Right kidney (tissue), 9 donors: Measurements from ENCODE around the gene TMPRSS3.

Experiments used
- DNase-seq: peaks from one replicate; pipeline ENCODE4 v3.0.0-alpha.2; 2016
- long read RNA-seq, 8 donors: transcript quantifications; one replicate each; lab custom pipeline, GENCODE V29; 2026

The TMPRSS3 gene
- long read RNA-seq, donor 1 = 0 reads
- long read RNA-seq, donor 2 = 0 reads
- long read RNA-seq, donor 3 = 0 reads
- long read RNA-seq, donor 4 = 0 reads
- long read RNA-seq, donor 5 = 0 reads
- long read RNA-seq, donor 6, partial matches to known transcripts = 0 of 1 reads
- long read RNA-seq, donor 6, other reads (novel, unspliced or antisense) = 0 of 1 reads
- long read RNA-seq, donor 7, partial matches to known transcripts = 0 of 1 reads
- long read RNA-seq, donor 7, other reads (novel, unspliced or antisense) = 0 of 1 reads
- long read RNA-seq, donor 8 = 0 reads

GRCh38 chr21:42395905-42396651 lies at the start of gene TMPRSS3:
Gene TMPRSS3 (minus strand): TSS chr21:42396052. CDS start chr21:42395417, 635 bp downstream.
- DNase-seq = no peak

GRCh38 chr21:42445311-42445710 lies 49.5 kb upstream of the TMPRSS3 start:
- DNase-seq = no peak

DNA sequence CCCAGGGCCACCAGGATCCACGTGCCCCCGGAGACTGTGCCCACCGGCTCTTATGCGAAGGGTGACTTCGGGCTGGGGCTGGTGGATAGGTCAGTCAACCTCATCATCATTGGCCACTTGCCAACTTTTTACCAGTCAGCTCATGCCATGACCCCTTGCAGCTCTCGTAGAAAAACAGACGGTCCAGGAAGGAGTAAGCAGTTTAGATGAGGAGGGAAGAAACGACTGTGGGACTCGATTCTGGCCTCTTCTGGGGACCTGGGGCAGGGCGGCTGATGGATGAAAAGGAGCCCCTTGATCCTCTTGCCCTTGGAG lies 48.9 kb upstream of the TMPRSS3 start:
- DNase-seq = no peak

DNA sequence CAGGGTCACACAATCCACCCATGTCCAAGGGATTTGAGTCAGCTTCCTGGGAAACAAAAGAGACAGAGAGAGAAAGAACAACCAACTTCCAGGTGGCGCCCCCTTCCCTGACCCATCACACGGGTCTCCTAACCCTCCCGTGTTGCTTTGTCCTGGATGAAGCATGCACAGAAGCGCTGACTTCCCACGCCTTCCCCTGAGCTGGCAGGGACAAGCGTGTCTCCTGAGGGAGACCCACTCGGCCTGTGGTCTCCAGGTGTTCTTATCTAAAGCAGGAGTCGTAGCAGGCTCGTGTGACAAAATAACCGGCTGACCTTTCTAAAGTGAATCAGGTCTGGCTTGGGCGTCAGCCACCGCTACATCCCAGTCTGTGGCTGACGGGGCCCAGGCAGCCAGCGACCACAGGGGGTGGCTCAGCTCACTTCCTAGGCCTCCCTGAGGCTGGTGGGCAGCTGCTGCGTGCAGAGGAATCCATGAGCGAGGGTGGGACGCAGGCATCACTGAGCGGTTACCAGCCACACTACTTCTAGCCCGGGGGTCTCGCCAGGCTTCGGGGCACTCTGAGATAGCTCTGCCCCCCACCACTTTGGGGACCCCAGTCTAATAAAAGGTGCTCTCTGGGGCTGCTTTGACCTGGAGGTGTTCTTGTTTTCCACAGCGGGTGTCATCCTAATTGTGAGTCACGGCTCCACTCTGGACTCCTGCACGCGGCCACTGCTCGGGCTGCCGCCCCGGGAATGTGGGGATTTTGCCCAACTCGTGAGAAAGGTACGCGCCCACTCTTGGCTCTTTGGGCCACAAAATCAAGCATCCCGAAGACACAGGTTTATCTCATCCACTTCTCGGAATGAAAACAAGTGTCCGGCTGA lies 48.3 kb upstream of the TMPRSS3 start:
- DNase-seq = no peak

DNA sequence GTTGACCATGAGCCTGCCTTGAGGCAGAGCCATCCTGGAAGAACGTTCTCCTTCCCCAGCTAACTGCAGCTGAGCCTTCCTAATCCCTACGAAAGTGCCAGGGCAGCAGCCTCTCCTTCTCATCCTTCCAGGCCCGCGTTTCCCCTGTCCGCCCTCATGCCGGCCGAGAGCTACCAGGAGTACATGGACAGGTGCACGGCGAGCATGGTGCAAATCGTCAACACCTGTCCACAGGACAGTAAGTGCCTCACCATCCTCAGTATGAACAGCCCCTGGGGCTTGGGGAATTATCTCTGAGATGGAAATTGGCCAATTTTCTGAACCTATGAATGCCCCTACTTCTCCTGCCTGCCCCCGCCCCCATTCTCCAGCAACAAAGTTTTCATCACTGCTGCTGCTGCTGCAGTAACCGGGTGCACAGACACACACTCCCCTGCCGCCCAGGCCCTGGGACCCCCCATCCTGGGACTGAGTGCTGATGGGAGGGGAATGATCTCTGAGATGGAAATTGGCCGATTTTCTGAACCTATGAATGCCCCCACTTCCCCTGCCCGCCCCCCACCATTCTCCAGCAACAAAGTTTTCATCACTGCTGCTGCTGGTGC lies 47.4 kb upstream of the TMPRSS3 start:
- DNase-seq = no peak

GRCh38 chr21:42441963-42442362 lies 46.1 kb upstream of the TMPRSS3 start:
- no peak for DNase-seq

DNA sequence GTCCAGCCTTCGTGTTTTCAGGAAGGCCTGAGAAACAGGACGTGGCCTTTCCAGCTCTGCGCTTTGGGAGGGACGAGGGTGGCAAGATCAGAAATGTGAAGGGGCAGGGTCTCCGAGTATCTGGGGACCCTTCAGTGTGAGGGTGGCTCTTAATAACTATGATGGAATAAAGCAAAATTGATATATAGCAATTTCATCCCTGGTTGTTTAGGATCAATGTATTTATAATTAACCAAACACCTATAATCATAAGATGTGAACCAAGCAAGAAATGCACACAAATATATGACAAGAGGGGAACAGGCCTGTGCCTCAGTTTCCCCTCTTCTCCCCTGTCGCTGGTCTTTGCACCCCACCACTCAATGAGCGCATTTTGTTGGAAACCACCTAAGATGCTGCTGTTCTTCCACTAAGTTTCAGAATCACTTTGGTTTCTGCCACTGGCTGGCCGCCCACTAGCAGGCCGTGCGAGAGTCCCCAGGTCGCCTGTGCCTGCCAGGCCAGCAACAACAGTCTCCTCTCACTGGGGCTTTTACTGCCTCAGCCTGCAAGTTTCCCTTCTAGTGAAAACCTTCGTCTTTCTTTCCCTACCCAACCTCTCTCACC lies 44.4 kb upstream of the TMPRSS3 start:
- DNase-seq = no peak

DNA sequence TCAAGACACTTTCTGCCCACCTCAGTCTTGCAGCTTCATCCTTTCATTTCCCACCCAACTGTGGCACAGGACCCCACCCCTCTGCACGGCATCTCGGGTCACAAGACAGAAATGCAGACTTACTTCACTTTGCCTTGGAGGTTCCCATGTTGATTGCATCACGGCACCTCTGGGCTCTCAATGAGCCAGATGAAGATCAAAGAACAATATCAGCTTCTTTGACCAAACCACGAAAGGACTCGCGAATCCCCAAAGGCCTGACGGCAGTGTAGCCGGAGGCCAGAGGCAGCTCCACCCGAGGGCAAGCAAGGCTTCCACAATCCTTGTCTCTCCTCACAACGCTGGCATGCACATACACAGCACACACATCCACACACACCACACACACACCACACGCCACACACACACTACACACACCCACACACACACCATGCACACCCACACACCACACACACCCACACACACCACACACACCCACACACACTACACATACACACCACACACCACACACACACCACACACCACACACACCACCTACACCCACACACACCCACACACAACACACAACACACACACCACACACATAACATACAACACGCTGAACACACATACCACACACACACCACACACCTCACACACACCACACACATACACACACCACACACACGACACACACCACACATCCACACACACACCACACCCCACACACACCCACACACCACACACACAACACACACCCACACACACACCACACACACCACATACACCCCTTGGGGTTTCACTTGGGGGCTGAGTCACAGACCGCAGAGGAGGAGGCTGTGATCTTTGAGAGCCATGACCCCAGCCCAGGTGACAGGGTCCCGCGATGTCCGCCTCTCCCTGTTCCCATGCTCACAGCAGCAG lies 43.7 kb upstream of the TMPRSS3 start:
- DNase-seq = no peak

- DNase-seq = no peak
Observed at GRCh38 chr21:42438316-42439205, 42.7 kb upstream of the TMPRSS3 start.

GRCh38 chr21:42437786-42438185 lies 41.9 kb upstream of the TMPRSS3 start:
- DNase-seq = no peak

GRCh38 chr21:42436914-42437313 lies 41.1 kb upstream of the TMPRSS3 start:
- no peak for DNase-seq

- no peak for DNase-seq
Observed at GRCh38 chr21:42435833-42436232, 40.0 kb upstream of the TMPRSS3 start.

DNA sequence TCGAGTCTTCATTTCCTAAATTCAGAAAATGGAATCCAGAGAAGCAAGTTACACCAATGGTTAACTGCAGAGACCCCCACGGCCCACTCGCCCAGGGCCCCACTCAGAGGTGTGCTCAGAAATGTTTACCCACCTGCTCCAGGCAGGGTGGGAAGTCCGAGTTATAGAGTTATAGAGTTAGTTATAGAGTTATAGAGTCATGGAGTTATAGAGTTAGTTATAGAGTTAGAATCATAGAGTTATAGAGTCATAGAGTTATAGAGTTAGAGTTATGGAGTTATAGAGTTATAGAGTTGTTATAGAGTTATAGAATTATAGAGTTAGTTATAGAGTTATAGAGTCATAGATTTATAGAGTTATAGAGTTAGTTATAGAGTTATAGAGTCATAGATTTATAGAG lies 39.5 kb upstream of the TMPRSS3 start:
- DNase-seq = no peak

GRCh38 chr21:42434884-42435283 lies 39.0 kb upstream of the TMPRSS3 start:
- no peak for DNase-seq

DNA sequence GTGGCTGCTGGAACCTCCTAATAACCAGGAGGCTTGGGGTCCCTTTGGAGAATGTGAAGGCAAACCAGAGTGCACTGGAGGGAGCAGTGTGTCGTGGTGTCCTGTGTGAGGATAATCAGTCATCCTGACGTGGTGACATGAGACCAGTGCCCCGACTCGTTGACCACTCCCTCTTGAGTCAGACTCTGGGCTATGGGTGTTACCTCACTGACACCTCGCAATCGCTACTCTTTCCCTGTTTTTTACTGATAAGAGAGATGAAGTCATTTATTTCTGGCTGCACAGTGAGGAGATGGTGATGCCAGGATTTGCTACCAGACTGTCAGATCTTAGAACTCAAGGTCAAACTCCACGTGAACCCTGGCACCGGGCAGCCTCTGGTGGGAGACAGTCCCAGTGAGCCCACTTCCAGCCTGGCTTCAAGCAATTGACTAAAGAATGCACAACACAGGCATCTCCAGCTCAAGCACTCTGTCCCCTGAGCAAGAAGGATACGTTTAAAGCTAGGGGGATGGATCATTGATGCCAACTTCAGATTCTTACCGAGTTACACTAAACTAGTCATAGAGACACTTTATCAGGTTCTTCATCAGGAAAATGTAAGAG lies 38.2 kb upstream of the TMPRSS3 start:
- DNase-seq = no peak

DNA sequence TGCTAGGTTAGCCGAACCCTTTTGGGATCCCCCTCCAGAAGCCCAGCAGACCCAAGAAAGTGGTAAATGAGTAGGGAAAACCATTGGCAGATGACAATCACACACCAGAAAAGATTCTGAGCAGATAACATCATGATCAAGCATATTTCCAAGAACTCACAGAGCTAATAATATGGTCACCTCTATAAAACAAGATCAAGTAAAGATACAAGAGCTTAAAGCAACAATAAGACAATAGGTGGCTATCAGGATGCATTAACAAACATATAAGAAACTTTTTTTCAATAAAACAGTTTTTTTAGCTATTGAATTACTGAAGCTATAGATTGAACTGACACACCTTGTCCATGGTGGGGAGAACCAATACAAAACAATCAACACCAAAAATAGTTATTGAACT lies 36.8 kb upstream of the TMPRSS3 start:
- no peak for DNase-seq

- DNase-seq = no peak
Observed at GRCh38 chr21:42431196-42431595, 35.3 kb upstream of the TMPRSS3 start.

DNA sequence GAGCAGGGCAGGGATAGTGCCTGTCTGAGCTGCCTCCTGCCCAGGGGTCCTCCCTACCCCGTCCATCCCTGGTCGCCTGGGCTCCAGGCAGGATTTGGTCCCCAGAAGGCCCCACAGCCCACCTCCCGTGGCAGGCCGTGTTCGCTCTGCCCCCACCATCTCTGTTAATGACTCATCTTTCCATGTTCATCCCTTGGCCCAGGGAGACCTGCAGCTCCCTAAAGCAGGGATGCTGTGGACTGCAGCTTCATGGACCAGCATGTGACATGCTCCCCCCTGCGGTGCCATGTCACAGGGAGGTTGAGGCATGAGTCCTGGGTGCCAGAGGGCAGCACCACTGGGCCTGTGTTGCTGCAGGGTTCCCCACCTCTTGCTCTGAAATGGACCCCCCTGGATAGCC lies 34.7 kb upstream of the TMPRSS3 start:
- no peak for DNase-seq

DNA sequence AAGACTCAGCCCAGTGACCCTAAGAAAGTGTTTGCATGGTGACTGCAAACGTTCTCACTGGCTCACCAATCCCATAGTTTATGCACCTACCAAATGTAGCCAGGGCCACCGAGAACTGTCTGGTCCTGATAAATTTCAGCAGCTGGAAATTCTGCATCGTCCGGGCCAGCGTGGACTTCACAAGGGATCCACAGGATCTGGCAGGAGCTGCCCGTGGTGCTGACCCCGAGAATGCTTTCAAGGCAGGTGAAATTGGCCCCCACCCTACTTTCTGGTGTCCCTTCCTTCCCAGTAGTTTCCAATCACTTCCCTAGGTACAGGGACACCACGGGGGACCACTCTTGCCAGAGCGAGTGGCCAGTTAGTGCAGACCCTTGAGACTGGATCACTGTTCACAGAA lies 34.0 kb upstream of the TMPRSS3 start:
- no peak for DNase-seq

GRCh38 chr21:42429021-42429420 lies 33.2 kb upstream of the TMPRSS3 start:
- DNase-seq = no peak
